ENCODE results near the gene PPP2R3C. TPM values are rescaled to one million over a fixed set of nuclear protein-coding genes. Genes with fewer than 3 reads are reported as not detected.

Gene PPP2R3C
- total and polyA plus RNA-seq, 2 of the 4 experiments (the other 2 are of a cell fraction) = 15.9 to 17.0 TPM

DNA sequence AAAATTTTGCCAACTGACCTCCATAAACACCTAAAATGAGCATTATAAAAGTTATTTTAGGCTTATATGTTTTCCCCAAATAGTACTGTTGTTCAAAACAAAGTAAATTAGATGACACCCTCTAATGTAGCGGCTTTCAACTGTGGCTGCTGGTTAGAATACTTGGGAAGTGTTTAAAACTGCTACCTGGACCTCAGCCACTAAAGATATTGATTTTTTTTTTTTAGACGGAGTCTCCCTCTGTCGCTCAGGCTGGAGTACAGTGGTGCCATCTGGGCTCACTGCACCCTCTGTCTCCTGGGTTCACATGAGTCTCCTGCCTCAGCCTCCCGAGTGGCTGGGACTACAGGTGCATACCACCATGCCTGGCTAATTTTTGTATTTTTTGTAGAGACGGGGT lies 16.8 kb upstream of the PPP2R3C start:
- Histone ChIP-seq H3K9me3 (ENCODE audit: control insufficient read depth, insufficient read depth, low read length) (no peaks in the 10 kb centered on the region; the same call in 1 of the 2 replicates), H2AK5ac (ENCODE audit: low read depth, low read length) (no peak overlapping the region), H2AK9ac (replicated peaks; ENCODE audit: low read depth, low read length, poor library complexity) (no peak overlapping the region), H4K20me1 (ENCODE audit: insufficient read depth, low read length) (no peaks in the 10 kb centered on the region), H2BK20ac (ENCODE audit: low read depth, low read length) (no peak overlapping the region), H2BK120ac (ENCODE audit: low read depth, low read length) (no peak overlapping the region), H3K9ac (ENCODE audit: low read depth, low read length) (no peak overlapping the region), H3K27ac (ENCODE audit: insufficient read depth, low read length) (no peak overlapping the region), H3K9me1 (ENCODE audit: insufficient read depth, low read length) (no peaks in the 10 kb centered on the region), H3K4ac (ENCODE audit: low read depth, low read length) (no peak overlapping the region), H4K5ac (ENCODE audit: low read depth, low read length) (no peak overlapping the region), H3K36me3 (ENCODE audit: control insufficient read depth, insufficient read depth, low read length) (peaks cover 12% of the 10 kb centered on the region), H3K4me2 (ENCODE audit: low read depth, low read length) (no peak overlapping the region), H3K14ac (replicated peaks; ENCODE audit: low read depth, low read length) (no peak overlapping the region), H4K91ac (ENCODE audit: insufficient read depth, low read depth, low read length) (no peak overlapping the region), H3K23ac (ENCODE audit: low read depth, low read length) (no peak overlapping the region), H2BK15ac (ENCODE audit: low read depth, low read length) (no peak overlapping the region), H2BK5ac (ENCODE audit: low read depth, low read length, poor library complexity, severe bottlenecking) (no peak overlapping the region), H2AFZ (replicated peaks; ENCODE audit: low read length, poor library complexity) (no peak overlapping the region), H3K4me3 (ENCODE audit: insufficient read depth, low read depth, low read length) (no peak overlapping the region), H3K4me1 (ENCODE audit: control insufficient read depth, insufficient read depth, low read length) (no peaks in the 10 kb centered on the region), H4K8ac (ENCODE audit: low read depth in 2 of 2, low read length in 2 of 2) (no peak overlapping the region), H3K27me3 (ENCODE audit: control insufficient read depth, insufficient read depth, low read length) (no peaks in the 10 kb centered on the region), H3K18ac (ENCODE audit: low read depth, low read length) (no peak overlapping the region), H3K79me1 (ENCODE audit: low read depth in 1 of 2, low read length in 2 of 2) (peaks cover 21 to 37% of the 10 kb centered on the region in 2 experiments), H3K56ac (ENCODE audit: extremely low read depth, insufficient read depth, low read length) (no peak overlapping the region)
- TF ChIP-seq, protein P1, sequence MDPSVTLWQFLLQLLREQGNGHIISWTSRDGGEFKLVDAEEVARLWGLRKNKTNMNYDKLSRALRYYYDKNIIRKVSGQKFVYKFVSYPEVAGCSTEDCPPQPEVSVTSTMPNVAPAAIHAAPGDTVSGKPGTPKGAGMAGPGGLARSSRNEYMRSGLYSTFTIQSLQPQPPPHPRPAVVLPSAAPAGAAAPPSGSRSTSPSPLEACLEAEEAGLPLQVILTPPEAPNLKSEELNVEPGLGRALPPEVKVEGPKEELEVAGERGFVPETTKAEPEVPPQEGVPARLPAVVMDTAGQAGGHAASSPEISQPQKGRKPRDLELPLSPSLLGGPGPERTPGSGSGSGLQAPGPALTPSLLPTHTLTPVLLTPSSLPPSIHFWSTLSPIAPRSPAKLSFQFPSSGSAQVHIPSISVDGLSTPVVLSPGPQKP (IDR thresholded peaks at IDR 0.05; ENCODE audit: borderline replicate concordance, low read depth, low read length) = no peak
- TF ChIP-seq RCOR1 (IDR thresholded peaks at IDR 0.05; ENCODE audit: insufficient replicate concordance, low read length) (no peak), CEBPB (IDR thresholded peaks at IDR 0.05; ENCODE audit: low read depth, low read length) (no peak), RFX5 (IDR thresholded peaks at IDR 0.05; ENCODE audit: low read depth, low read length) (no peak), MXI1 (IDR thresholded peaks at IDR 0.05; ENCODE audit: borderline replicate concordance, low read depth, low read length) (no peak), RAD21 (IDR thresholded peaks at IDR 0.05; ENCODE audit: low read length) (no peak), FOS (IDR thresholded peaks at IDR 0.05; ENCODE audit: low read depth, low read length) (no peak), CHD1 (IDR thresholded peaks at IDR 0.05; ENCODE audit: low read depth, low read length) (no peak), MAFK (IDR thresholded peaks at IDR 0.05; ENCODE audit: low read depth, low read length) (no peak), SMC3 (IDR thresholded peaks at IDR 0.05; ENCODE audit: low read depth, low read length) (no peak), BHLHE40 (IDR thresholded peaks at IDR 0.05; ENCODE audit: low read depth, low read length) (no peak), MAZ (IDR thresholded peaks at IDR 0.05; ENCODE audit: borderline replicate concordance, low read depth, low read length) (no peak), NFE2L2 (IDR thresholded peaks at IDR 0.05; ENCODE audit: low read depth, low read length) (no peak), POLR2A (IDR thresholded peaks at IDR 0.05; ENCODE audit: low read depth, low read length) (no peak)
- TF ChIP-seq, protein P2, sequence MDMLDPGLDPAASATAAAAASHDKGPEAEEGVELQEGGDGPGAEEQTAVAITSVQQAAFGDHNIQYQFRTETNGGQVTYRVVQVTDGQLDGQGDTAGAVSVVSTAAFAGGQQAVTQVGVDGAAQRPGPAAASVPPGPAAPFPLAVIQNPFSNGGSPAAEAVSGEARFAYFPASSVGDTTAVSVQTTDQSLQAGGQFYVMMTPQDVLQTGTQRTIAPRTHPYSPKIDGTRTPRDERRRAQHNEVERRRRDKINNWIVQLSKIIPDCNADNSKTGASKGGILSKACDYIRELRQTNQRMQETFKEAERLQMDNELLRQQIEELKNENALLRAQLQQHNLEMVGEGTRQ (IDR thresholded peaks at IDR 0.05; ENCODE audit: low read depth, low read length) = no peak
- TF ChIP-seq, protein P3, sequence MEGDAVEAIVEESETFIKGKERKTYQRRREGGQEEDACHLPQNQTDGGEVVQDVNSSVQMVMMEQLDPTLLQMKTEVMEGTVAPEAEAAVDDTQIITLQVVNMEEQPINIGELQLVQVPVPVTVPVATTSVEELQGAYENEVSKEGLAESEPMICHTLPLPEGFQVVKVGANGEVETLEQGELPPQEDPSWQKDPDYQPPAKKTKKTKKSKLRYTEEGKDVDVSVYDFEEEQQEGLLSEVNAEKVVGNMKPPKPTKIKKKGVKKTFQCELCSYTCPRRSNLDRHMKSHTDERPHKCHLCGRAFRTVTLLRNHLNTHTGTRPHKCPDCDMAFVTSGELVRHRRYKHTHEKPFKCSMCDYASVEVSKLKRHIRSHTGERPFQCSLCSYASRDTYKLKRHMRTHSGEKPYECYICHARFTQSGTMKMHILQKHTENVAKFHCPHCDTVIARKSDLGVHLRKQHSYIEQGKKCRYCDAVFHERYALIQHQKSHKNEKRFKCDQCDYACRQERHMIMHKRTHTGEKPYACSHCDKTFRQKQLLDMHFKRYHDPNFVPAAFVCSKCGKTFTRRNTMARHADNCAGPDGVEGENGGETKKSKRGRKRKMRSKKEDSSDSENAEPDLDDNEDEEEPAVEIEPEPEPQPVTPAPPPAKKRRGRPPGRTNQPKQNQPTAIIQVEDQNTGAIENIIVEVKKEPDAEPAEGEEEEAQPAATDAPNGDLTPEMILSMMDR (conservative IDR thresholded peaks at IDR 0.05; ENCODE audit: low read depth, low read length) = no peak
- CTCF ChIA-PET = interaction anchor here (0.6 kb wide), 1 partner anchor 274 kb away, joined by 4 read pairs; no protein-coding TSS in a partner anchor
- intact Hi-C loops (cut with micrococcal nuclease) = no loop called here
- in situ Hi-C loops (cut with MboI; ENCODE audit: low sequenced_read_pairs) = loop anchor here (5.0 to 25.0 kb wide), 2 partner anchors 274 to 674 kb away; partner anchors contain the start of gene RALGAPA1
- POLR2A ChIA-PET (ENCODE audit: unreplicated experiment) = no interaction called here
- no peak for DNase-seq
- WGBS, 2 experiments (ENCODE audit: extremely low coverage in 2 of 2, insufficient read length in 1 of 2) = 92% methylated on average over 2 of the region's 5 CpGs; no CpG with 5 or more reads in 1 of the 2 experiments
- ATAC-seq (ENCODE audit: low read depth) = no peak
- BruUV-seq (replicated peaks) = no TSS peak
- dilution Hi-C loops (cut with HindIII; ENCODE audit: low sequenced_read_pairs, unreplicated experiment) = no loop called here
